H54 (cell line): Measurements from ENCODE around the gene SMC1B.
"Not testable (repeated sequence)": the region's sequence is repeated elsewhere in the genome, so short reads cannot be mapped to it uniquely, and the experiment has no call there.

Experiments
- DNase-seq: peaks from one replicate; pipeline ENCODE4 v3.0.0; 2011; ENCODE audit warnings: low spot score, mixed read lengths; ENCODE audit not compliant: insufficient read length
- FAIRE-seq: peaks from 3 replicates; lab custom pipeline; 2011; peaks lifted over from hg19 to GRCh38; lab: Jason Lieb, UNC
- POLR2A ChIP-seq: IDR thresholded peaks from 2 replicates; pipeline ENCODE4 v1.6.1; 2011; ENCODE audit warnings: low read depth, mild to moderate bottlenecking, low read length

SMC1B gene

DNA sequence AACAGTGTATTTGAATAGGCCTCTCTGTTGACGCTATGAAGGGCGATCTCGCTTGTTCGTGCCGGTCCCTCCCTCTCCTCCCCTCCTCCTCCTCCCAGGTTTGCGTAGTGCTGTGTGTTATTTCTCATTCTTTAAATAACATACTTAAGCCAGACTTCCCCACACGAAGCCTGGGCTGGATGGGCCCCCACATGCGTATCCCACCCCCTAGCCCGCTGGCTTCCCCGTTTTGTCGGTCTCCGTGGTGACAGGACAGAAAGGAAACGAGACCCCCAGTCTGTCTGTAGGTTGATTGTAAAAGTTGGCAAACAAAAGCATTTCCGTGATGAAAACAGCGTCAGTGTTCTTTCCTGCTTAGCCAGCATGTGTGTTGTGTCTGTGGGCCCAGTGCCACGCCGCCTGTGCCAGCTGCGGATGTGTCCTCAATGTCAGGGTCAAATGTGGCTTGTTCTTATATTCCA, 76.4 kb downstream of the SMC1B start:
- no peak for TF ChIP-seq POLR2A
- FAIRE-seq = no peak
- DNase-seq = no peak

DNA sequence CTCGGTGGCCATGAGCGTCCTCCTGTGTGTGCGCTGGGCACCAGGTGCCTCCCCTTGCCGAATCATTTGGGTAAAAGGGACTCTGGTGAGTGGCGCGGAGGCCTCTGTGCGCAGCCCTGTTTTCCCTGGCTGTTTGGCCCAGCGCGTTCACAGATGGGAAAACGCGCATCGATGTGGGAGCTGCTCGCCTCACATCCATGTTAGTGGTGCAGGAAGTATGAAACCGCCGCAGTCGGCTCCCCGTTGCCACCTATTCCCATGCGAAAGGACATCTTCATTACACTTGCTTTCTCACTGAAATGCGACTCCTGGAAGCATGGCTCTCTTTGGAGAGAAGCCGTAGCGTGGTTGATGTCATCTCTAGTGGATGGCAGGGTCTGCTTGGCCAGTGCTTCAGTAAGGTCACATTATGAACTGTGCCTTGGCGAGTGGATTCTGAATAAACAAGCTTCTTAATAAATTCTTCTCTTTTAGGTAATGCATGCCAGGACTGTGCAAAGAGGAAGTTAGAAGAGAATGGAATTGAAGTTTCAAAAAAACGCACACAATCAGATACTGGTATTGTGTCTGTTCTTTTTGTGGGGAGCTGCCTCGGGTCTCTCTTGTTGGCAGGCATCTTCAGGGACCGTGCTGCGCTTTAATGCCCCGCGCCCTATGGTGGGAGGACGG, 77.4 kb downstream of the SMC1B start:
- FAIRE-seq = no peak
- no peak for DNase-seq

DNA sequence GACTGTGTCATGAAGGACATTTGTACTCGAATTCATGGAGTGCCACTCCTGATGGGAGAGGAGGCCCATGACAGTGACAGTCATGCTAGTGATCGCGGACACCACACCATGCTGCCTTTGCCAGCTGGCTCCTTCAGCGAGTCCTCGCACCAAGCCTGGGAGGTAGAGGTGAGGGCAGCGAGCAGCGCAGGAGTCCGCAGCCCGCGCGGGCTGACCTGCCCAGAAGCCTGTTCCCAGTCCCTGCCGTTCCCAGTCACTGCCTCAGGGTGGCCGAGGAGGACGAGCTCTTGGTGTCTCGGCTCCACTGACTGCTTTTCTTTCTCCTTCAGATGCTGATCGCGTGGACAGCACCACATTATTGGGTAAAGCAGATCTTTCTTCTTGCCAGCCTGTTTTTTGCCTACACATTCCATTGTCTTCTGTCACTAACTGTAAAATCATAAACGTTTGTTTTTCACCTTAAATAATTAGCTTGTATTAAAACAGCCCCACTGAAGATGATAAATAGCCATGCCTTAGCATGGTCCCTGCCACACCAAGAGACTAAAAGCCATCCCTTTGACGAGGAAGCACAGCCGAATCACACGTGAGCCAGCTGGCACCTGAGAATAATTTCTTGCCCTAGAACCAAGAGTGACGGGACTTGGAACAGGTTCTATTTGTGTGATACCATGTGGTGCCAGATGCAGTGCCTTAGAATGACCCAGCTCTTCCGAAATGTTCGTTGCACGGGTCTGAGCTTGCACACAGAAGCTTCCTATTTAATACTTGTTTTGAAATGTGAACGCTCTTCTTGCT, 78.2 kb downstream of the SMC1B start:
- FAIRE-seq = no peak

More for the DNA sequence above, 77.4 kb downstream of the SMC1B start:
- no peak for TF ChIP-seq POLR2A

DNA sequence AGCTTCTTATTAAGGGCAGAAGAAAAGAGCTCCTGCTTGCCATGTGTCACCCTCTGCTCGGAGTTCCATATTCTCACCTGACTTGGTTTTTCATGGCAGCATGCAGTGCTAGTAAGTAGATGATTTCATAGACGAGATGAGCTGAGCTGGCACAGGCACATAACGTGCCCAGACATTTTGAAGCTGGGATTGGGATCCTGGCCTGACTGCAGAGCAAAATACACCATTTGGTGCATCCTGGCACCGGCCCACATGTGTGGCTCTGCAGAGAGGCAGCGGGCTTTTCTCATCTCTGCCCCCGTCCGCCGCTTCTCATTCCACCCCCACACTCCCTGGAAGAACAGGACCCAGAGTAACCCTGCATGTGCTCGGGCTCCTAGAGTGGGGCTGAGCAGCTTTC, 78.9 kb downstream of the SMC1B start:
- no peak for DNase-seq
- no peak for FAIRE-seq
- TF ChIP-seq POLR2A = no peak

More for the DNA sequence above, 78.2 kb downstream of the SMC1B start:
- no peak for TF ChIP-seq POLR2A
- no peak for DNase-seq

DNA sequence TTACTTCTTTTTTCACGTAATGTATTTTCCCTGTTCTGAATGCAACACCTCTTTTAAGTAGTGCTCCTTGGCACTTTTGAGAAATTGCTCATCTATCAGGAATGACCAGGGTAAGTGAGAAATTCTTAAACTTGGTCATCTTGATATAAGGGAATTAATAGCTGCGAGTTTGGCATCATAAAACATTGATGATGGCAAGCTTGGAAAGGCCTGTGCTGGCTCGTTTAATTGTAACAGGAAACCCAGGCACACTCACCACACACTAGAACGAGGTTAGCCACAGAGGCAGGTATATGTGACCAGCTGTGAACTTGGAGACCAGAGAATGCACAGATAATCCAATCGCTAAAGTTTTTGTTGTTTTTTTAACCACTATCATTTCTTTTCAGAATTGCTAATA, 79.3 kb downstream of the SMC1B start:
- FAIRE-seq (no peak), DNase-seq (no peak)
- TF ChIP-seq POLR2A = no peak

DNA sequence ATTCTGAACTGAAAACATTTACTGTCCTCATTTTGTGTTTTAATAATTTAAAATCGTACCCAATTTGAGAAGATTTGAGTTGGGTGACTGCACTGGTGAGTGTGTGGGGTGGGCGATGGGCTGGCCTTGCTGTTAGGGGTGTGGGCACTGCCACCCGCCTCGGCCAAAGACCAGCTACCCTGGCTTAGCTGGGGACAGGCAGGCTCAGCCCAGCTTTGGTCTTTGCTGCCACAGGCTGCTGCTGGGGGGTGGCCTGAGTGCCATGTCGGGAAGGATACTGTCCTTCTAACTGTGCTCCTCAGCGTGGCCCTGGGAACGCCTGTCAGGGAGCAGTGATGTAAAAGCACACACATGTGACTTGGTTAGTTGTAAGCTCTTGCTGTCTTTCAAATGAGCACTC, 81.4 kb downstream of the SMC1B start:
- TF ChIP-seq POLR2A = no peak
- no peak for FAIRE-seq
- no peak for DNase-seq

DNA sequence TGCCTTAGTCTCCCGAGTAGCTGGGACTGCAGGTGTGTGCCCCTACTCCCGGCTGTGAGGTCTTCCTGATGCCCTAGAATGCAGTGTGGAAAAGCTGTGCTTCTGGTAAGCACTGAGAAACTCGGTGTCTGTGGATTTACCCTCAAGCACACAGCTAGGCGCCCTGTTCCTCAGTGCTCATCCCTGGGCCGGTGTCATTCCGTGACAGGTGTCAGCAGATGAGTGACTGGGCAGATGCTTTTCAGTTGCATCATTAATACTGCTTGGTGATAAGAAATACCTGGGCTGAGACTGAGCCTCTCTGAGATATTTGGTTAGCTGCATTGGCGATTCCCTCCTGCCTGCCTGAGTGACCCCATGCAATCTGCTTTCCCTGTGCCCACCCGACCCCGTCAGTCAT, 81.9 kb downstream of the SMC1B start:
- TF ChIP-seq POLR2A = no peak
- no peak for FAIRE-seq
- no peak for DNase-seq

DNA sequence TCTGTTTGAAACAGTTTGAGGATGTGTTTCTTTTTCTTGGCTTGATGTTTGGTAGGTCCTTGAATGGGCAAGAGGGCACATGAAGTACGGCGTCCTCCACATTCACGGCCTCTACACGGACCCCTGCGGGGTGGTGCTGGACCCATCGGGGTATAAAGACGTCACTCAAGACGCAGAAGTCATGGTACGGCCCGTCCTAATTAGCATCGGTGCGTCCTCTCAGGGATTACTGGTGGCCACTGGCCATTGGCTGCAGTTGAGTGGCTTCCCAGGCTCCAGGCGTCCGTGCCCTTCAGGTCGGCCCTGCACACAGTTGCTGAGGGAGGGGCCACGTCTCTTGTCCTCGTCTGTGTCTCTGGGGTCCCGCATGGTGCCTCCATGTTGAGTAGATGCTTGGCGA, 82.9 kb downstream of the SMC1B start:
- DNase-seq = no peak
- TF ChIP-seq POLR2A = no peak
- FAIRE-seq = no peak

DNA sequence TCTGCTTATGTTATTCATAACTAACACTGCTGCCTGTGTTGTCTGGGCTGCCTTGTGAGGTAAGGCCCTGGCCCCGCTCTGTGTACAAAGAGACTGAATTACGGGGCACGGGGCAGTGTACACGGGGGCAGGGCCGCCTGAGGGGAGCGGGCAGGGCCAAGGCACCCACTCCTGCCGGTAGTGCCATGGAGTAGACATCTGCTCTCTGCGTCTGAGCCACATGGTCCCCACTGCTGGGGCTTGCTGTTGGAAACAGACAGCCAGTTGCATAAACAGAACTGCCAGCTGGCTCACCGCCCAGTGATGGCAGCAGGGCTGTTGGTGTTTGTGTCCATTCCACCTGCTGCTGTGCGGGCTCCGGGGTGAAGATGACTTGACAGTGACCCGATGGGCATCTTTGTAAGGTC, 83.9 kb downstream of the SMC1B start:
- TF ChIP-seq POLR2A = no peak
- FAIRE-seq (no peak), DNase-seq (no peak)

DNA sequence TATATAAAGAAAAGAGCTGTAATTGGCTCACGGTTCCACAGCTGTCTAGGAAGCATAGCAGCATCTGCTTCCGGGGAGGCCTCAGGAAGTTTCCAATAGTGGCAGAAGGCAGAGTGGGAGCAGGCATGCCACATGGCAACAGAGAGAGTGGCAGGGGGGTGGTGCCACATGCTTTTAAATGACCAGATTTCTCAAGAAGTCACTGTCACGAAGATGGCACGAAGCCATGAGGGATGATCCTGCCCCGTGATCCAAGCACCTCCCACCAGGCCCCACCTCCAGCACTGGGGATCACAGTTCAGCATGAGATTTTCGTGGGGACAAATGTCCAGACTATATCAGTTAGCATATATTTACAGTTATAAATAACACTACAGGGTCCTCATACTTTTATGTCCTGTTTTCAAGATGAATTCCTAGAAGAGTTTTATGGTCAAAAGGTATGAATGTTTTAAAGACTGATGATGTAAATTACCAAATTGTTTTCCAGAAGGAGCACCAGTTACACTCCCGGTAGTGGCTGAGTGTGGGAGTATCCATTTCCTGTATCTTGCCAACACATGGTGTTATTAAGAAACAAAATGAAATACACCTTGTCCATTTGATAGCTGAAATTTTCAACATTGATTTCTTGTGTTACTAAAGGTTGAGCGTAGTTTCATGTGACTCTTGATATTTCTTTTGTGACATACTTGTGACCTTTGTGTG, 84.4 kb downstream of the SMC1B start:
- no peak for FAIRE-seq
- no peak for DNase-seq
- TF ChIP-seq POLR2A = no peak

DNA sequence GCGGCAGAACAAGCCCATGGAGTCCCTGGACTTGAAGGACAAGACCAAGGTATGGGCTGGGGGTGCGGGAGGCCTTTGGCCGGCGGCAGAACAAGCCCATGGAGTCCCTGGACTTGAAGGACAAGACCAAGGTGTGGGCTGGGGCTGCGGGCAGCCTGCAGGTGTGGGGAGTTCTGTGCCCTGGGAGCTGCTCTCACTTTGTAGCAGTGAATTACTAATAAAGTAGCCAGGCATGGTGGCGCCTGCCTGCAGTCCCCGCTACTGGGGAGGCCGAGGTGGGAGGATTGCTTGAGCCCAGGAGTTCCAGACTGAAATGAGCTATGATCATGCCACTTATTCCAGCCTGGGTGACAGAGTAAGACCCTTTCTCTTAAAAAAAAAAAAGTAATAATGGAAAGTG, 85.1 kb downstream of the SMC1B start:
- DNase-seq, FAIRE-seq: not testable (repeated sequence)

DNA sequence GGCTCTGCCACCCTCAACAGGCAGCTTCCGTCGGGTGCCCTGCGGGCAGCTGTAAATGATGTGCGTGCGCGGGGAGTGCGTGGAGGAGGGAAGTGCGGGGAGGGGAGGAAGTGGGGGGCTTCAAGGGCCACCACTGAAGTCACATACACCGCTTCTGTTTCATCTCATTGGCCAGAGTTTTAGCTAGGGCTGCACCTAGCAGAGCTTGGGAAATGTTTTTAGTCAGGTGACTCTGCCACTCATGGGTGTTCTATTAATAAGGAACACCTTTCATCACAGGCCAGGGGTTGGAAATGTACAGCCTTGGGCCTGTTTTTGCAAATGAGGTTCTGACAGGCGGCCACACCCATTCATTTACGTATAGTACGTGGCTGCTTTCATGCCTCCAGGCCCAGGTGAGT, 89.1 kb downstream of the SMC1B start:
- DNase-seq (no peak), FAIRE-seq (no peak)
- TF ChIP-seq POLR2A = no peak

DNA sequence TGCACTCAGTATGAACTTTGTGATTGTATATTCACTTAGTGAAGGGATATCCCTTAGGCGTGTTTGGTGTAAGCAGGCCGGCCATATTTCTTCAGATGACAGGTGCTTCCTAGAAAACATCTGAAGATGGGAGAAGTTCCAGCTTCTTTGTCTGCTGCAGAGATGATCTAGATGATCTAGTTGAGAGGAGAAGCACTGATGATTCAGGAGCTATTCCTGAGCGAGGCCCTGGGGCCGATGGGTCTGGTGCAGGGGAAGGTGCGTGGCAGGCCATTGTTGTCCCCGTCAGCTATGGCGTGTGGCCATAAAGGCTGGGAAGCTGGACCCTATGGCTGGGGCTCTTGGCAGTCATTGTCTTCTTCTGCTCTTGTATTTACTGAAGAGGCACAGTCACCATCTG, 89.7 kb downstream of the SMC1B start:
- TF ChIP-seq POLR2A = no peak
- FAIRE-seq = no peak

DNA sequence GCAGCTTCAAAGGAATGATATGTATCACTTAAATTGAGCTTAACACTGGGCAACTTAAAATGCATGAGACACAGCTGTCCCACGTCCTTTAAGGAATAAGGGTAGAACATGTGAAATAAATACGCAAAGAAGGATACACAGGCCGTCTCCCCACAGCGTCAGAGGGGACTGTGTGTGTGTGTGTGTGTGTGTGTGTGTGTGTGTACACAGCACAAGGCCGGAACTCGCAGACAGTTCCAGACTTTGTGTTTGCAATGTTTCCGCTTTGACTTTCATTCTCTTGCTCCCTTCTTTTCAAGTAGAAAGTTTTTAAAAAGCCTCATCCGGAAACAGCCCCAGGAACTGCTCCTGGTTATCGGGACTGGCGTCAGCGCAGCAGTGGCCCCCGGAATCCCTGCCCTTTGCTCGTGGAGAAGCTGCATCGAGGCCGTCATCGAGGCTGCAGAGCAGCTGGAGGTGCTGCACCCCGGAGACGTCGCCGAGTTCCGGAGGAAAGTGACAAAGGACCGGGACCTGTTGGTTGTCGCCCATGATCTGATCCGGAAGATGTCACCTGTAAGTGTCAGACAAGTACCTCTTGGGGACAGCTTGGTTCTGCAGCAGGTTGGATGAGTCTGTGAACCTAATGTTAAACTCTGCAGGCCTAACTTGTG, 90.4 kb downstream of the SMC1B start:
- DNase-seq (no peak), FAIRE-seq (no peak)
- TF ChIP-seq POLR2A = no peak

More for the DNA sequence above, 89.7 kb downstream of the SMC1B start:
- no peak for DNase-seq
